ENCODE data around the gene PPP1CB.

- TF ChIP-seq POLR2A (IDR thresholded peaks at IDR 0.05) = no peak
- TF ChIP-seq CTCF (IDR thresholded peaks at IDR 0.05) = no peak
Measured at GRCh38 chr2:28782423-28782822, 30.8 kb downstream of the PPP1CB start.
